NCI-H1105 (cell line): Measurements from ENCODE around the gene NPPB.
A peak's percentile ranks its signal among the peaks of the same experiment; 100 is the strongest.
"Not testable (repeated sequence)": the region's sequence is repeated elsewhere in the genome, so short reads cannot be mapped to it uniquely, and the experiment has no call there.

Experiments
- DNase-seq: peaks from one replicate; lab custom pipeline; 2025; lab: John Stamatoyannopoulos, UW

Gene NPPB

DNA sequence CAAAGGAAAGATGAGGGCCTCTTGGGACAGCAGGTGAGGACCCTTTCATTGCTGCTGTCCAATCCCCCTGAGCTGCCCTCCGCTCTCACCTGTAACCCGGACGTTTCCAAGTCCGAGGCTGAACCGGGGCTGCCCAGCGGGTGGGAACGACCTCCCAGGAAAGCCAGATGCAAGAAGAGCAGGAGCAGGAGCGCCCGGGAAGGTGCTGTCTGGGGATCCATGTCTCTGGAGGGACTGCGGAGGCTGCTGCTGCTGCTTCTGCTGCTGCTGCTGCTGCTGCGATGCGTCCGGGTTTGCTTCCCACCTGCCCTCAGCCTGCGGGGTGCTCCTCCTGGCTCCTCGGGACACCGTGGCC is at the start of gene NPPB:
NPPB (minus strand) TSS at position 333 of the 355 bp plus-strand sequence; CDS start at position 221, 112 bp downstream.
- DNase-seq, result no peak

DNA sequence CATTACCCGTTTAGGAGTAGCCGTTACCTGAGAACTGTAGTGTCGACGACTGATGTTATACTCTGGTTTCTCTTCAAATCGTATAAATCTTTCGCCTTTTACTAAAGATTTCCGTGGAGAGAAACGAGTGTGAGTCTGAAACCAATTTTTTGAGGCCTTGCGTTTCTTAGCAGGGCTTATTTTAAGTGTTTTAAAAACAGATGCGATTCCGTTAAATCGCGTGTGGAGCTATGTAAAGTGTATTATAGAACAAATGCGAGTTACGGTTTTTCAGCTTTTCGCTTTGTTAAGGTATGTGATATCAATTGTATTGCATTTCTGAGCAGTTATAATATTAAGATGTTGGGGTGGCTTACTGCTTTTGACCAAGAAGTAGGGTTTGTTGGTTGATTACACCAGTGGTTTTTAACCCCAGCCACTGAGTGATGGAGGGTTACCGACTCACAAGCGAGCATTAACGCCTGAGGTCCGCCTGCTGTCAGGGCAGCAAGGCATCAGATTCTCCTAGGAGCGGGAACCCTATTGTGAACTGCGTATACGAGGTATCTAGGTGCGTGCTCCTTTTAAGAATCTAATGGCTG is 49.4 kb upstream of the NPPB start:
- DNase-seq, result peak; percentile 96

DNA sequence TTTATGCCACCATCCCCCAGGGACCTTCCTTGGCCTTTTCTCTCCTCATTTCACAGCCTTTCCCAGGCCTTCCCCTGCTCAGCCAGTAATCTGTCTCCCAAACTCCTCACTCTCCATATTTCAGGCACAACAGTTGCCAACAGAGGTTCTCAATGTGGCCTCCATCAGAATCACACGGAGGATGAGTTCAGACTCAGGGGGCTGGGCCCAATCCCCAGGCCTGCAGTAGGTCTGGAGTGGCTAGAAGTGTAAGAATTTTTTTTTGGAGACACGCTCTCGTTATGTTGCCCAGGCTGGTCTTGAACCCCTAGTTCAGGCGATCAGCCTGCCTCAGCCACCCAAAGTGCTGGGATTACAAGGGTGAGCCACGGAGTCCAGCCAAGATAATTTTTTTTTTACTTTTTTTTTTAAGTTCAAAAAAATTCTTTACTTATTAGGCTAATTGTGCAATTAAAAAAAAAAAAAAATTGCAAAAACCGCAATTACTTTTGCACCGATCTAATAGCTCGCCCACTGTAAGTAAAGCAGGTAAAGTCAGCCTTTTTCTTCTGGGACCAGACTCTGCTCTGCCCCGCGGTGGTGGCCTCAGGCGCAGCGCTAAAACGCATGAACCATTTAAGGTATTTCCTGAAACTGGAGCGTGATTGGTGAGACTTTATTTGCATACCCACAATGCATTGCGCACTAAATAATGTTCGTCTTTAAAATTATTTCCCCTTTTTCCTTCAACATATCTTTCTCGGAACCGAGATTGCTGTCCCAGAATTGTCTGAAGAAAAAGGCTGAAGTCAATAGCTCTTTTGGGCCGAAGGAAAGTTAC is 48.7 kb upstream of the NPPB start:
- DNase-seq, result peak; percentile 92

DNA sequence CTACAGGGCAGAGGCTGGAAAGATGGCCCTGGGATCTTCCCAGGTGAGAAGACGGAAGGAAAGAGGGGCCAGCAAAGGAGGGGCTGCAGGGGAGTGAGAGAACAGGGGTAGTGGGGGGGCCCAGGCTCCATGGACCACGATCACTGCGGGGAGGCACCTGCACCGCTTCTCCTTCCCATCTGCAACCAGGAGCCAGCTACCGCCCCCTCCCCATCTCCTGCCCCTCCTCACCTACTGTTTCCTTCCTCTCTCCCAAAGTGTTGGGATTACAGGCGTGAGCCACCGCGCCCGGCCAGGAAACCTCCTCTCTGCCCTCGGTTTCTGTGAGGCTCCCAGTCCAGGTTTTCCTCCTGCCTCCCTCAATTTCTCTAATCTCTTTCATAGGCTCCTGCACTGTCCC is 48.1 kb upstream of the NPPB start:
- DNase-seq, result no peak

DNA sequence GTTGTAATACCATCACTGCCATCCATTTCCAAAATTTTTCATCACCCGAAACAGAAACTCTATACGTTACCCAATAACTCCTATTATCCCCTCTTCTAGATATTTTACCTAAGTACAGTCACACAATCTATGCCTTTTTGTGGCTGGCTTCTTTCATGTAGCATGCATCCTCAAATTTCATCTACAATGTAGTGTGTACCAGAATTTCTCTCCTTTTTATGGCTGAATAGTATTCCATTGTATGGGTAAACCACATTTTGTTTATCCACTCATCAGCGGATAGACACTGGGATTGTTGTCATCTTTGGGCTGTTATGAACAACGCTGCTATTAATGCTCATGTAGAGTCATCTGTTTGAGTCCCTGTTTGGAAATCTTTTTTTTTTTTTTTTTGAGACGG is 46.2 kb upstream of the NPPB start:
- no peak for DNase-seq

DNA sequence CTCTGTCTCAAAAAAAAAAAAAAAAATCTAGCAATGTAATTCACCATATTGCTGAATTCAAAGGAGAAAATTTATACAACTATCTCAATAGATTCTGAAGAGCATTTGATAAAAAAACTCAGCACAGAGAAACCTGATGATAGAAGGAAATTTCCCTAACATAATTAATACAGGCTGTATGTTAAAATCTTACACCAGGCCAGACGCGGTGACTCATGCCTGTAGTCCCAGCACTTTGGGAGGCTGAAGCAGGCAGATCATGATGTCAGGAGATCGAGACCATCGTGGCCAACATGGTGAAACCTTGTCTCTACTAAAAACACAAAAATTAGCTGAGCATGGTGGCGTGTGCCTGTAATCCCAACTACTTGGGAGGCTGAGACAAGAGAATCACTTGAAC is 45.4 kb upstream of the NPPB start:
- DNase-seq, result not testable (repeated sequence)

DNA sequence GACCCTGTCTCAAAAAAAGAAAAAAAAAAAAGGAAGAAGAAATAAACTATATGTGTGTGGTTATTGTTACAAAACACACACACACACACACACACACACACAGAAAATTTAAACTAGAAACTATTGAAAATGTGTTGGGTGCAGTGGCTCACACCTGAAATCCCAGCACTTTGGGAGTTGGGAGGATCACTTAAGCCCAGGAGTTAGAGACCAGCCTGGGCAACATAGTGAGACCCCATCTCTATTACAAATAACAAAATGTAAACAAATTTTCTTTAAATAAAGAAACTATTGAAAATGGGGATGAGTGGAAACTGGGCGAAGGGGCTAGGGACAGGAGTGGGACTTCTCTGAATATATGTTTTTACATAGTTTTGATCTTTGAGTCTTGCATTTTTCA is 44.5 kb upstream of the NPPB start:
- DNase-seq, result no peak

DNA sequence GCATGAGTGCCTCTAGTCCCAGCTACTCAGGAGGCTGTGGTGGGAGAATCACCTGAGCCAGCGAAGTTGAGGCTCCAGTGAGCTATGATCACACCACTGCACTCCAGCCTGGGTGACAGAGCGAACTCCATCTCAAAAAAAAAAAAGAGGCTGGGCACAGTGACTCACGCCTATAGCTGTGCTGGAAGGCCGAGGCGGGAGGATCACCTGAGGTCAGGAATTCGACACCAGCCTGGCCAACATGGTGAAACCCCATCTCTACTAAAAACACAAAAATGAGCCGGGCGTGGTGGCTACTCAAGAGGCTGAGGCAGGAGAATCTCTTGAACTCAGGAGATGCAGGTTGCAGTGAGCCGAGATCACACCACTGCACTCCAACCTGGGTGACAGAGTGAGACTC is 42.7 kb upstream of the NPPB start:
- DNase-seq, result not testable (repeated sequence)

DNA sequence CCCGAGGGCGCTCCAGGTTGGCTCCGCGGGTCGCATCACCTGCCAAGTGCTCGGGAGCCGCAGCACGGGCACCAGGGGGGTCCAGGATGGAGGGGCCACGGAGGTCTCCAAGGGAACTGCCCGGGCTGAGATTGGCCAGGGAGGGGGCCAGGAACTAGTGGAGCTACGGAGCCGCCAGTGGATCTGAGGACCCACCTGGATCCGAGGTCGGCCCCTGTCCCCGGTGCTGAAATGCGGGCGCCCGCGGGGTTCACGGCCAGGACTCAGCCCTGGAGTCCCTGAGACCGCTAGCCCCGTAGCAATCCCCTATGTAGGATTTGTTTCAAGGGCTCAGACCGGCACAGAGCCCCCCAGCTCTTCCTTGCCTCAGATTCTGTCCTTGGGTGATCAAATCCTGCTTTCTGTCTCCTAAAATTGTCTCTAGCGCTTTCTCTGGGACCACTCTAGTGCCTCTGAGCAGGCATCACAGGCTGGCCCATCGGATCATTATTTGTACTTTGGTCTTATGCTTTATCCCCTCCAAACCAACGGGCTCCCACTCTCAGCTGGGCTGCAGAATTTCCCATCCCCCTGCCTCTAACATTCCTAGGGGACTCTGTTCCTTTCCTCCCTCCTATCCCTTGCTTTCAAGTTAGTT is 40.2 kb upstream of the NPPB start:
- DNase-seq, result no peak

DNA sequence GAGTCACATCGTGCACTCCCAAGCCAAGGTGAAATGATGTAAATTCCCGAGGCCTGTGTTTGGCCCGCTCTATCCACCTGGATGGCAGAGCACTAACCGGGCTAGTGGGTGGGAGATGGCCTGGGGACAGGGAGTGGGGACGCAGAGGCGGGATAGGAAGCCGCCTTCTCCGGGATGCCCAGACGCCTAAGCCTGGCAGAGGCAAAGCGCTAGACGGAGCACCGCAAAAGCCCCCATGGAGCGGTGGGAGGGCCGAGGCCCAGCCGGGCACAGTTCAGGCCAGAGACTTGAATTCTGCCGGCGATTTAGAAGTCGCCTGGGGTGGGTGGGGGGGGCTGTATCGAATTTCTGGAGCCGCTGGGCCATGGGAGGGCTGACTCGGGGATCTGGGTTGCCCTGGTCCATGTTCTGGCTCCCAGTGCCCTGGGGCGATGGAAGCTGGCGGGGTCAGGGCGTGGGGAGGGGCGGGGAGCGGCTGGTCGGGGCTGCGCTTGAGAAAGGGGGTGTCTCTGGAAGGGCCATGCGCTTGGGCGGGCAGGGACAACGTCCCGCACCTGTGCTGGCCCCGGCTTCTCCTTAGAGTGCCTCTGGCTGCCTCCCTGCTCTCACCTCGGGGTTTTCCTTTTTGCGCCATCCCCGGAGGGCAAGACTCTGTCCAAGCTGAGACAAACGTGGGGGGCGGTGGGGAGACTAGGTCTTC is 39.5 kb upstream of the NPPB start:
- no peak for DNase-seq

DNA sequence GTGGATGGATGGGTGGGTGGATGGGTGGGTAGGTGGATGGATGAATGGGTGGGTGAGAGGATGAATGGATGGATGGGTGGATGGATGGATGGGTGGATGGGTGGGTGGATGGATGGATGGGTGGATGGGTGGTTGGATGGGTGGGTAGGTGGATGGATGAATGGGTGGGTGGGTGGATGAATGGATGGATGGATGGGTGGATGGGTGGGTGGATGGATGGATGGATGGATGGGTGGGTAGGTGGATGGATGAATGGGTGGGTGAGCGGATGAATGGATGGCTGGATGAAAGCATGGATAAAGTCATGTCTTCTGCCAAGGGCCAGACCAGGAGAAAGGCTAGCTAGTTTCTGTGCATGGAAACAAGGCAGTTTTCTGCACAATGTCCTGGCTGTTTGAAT is 35.8 kb upstream of the NPPB start:
- DNase-seq, result not testable (repeated sequence)

DNA sequence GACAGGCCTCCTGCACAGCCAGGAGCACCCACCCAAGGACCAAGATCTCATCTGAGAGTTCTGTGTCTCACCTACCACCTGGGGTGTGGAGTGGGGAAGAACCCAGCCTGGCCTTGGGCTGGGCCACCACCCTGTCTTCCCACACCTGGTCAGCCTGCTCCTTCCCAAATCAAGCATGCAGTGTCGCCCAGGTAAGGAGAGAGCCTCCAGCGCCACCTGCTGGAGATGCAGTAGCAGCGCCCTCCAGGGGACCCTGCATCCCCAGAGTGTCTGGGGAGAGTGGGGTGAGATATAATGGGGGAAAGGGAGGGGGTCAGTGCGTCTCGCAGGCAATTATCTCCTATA is 35.1 kb upstream of the NPPB start:
- peak; percentile 43 for DNase-seq

DNA sequence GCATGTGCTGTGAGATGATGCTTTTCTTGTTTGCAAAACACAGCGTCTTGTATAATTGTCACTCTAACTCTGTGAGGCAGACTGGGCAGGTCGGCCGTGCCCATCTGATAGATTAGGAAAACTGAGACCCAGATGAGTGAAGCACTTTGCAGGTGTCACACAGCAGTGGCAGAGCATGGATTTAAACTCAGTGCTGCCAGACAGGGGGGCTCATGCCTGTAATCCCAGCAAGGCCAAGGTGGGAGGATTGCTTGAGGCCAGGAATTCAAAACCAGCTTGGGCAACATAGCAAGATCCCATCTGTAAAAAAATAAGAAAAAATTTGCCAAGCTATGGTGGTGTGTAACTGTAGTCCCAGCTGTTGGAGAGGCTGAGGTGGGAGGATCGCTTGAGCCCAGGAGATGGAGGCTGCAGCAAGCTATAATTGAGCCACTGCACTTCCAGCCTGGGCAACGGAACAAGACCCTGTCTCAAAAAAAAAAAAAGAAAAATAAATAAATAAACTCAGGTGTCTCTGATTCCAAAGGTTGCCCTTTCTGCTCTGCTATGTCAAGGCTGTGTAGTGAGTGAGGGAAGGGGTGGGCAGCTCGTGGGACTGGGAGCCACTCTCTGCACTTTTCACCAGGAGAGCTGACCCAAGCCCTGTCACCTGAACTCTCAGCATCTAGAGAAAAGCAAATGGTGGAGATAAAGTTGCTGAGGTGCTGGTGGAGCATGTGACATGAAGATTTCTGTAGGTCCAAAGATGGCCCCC is 32.9 kb upstream of the NPPB start:
- no peak for DNase-seq

DNA sequence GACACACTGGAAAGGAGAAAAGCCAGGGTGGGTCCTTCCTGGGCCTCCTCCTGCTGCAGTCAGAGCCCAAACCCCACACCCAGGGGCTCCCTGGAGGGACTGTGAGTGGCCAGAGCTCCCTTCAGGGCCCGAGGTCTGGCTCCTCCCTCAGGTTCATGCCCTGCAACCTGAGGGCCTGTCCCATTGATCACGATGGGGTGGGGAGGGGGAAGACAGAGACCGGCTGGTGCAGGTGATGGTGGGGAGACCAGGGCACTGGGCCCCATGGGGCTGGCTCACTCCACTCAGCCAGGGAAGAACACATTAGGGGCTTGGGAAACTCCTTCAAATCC is 30.1 kb upstream of the NPPB start:
- DNase-seq, result no peak

DNA sequence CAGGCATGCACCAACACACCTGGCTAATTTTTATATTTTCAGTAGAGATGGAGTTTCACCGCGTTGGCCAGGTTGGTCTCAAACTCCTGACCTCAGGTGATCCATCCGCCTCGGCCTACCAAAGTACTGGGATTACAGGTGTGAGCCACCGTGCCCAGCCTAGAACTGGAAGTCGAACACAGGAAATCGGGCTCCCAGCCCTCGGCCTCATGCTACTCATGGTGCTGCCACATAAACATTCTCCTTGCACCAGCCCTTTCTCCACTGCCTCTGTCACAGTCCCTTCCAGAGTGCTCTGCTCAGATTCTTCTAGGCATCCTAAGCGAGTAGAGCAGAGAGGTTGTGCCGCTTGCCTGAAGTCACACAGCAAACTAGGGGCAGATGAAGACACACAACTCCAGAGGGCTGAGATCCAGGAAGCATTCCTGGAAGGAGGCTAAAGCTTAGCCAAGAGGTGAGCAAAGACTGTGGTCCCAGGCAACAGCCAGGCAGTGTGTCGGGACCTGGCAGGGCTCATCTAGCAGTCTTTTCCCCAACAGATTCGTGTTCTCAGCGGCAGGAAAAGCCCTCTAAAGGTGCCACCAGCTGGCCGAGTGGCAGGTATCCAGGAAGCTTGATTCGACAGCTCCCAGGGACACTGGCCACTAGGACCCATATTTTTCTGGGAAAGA is 29.6 kb upstream of the NPPB start:
- no peak for DNase-seq

DNA sequence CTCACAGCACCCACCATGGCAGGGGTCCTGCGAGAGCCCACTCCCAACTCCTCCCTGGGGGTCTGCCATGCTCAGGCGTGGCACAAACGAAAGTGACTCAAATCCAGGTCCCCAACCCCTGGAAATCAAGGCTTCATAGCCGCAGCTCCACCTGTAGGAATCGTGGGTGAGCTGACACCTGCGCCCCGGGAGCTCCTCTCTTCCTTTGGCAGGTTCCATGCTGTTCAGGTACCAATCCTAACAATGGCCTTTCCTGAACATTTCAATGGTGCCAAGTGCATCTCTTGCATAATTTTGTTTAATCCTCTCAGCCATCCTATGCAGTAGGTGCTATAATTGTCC is 28.9 kb upstream of the NPPB start:
- DNase-seq, result no peak

DNA sequence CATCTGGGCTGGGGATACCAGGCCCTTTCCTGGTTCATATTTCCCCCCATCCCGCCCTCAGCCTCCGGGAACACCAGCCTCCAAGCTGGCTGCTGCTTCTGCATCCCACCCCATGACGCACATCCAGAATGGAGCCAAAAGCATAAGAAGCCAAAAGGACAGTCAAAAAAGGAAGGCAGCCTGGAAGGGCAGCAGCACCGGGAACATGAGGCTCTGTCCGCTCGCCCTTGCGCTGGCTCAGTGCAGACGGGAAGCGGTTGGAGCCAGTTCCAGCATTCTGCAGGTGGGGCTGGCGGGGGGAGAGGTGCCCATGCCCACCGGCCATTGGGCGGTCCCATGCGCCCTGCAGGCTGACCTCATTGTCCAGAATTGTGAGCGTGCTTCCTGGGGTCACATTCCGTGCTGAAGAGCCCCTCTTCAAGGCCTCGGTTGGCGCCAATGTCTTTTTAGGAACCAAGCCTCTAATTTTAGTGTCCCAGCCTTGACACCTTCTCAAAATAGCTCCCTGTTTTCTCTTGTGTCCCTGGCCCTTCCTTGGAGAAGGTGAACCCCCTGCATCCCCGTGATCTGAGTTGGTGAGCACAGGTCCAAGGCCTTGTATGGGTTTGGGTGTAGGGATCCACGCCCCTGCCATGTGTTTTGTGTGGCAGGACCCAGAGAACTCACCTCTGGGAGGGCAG is 28.4 kb upstream of the NPPB start:
- DNase-seq, result no peak

DNA sequence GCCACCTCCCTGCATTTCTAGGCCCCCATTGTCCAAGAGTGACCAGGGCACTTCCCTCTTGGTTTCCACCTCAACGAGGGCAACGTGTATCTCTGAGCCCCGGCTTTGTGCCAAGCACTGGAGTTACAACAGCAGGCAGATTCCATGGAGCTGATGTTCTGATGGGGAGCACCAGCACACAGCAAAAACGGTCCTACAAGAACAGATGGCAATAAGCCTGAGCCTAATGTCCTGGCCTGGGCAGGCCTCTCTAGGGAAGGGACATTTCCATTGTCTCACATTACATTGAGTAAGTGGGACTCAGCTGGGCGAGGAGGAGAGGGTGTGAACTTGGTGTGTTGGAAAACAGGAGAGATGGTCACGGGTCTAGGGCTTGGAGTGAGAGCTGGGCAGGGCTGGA is 27.2 kb upstream of the NPPB start:
- no peak for DNase-seq

DNA sequence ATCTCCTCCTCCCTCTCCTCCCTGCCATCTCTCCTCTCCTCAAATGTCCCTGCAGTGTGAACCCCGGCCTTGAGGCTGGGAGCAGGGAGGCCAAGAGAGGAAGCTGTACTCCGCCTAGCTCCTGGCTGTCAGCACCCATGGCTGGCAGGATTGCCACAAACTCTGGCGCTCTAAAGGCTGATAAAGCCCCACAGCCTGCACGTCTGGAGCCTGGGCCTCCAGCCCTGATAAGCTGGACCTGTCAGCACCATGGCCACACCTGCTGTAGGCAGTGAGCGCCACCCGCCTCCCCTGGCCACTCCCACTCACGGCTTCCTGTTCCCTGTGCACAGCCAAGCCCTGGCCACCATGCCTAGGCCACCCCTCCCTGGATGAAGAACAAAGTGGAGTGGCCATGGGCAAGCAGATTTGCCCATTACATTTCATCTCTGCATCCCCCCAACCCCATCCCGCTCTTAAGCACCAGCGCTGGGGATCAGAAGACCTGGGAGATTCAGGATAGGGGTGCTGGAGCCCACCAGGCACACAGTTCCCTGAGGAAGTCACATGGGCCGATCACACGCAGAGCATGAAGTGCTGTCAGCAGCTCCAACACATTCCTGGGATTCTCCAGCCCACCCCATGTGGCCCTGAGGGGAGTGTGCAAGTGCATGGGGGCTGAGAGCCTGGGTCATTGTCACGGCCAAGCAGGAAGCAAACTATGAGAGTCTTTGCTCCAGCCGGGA is 24.2 kb upstream of the NPPB start:
- DNase-seq, result no peak

DNA sequence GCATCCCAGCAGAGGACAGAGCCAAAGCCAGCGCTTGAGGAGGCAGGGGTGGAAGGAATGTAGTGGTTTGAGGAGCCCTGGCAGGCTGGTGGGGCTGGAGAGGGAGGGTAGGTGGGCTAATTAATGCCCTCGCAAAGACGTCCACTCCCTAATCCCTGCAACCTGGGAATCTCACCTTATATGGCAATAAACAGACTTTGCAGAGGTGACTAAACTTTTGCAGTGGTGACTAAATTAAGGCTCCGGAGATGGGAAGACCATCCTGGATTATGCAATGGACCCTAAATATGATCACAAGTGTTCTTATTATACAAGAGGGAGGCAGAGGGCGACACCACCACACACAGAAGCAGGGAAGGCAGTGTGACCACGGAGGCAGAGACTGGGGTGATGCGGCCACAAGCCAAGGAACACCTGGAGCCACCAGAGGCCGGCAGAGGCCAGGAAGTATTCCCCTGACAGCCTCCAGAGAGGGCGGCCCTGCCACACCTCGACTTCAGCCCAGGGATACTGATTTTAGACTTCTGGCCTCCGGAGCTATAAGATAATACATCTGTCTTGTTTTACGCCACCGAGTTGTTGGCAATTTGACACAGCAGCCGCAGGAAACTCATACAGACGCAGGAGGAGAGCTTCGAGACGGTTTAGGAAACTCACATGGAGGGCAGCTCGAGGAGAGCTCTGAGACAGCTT is 23.1 kb upstream of the NPPB start:
- DNase-seq, result no peak
